NCI-H1930 (cell line): ENCODE data around the gene UNC5C.

Experiments
- DNase-seq, 2 experiments: peaks; one replicate each; lab custom pipeline; 2025; lab: John Stamatoyannopoulos, UW

Gene UNC5C

GRCh38 chr4:95340191-95340590, 208.6 kb downstream of the UNC5C start:
- no peak for DNase-seq

- DNase-seq: no peak
These were observed 223.1 kb downstream of the UNC5C start for GRCh38 chr4:95325665-95326064.

DNA sequence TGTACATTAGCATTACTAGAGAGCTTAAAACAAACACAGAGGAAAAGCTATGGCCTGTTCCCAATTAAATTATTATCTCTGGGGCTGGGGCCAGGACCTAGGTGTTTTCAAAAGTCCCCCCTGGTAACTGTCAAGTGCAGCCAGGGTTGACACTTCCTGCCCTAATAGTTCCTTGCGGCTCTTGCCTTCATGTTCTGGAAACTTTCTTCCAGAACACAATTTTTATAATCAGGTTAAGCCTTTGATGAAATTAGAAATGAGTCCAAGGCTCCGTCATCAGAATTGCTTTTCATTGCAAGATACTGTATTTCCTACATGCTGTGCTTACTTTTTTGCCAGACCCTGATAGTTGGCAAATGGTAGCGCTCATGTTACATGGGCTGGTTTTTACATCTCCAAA, 229.6 kb downstream of the UNC5C start:
- DNase-seq: no peak

DNA sequence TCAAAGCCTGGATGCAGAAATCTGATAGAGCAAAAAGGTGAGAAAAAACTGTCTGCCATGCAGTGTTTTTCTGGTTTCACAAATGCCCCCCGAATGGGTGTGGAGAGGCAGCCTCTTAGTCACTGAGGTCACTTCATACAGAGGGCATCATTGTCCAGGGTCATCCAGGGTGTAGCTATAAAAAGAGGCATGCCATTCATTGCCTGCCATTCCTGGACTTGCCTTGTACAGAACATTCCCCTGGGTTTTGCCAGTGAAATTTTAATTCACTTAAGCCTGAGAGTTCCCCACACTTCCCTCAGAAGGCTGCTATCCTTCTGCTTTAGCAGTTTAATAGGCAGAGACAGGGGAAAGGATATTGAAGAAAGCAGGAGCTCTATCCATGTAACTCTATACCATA, 230.3 kb downstream of the UNC5C start:
- DNase-seq: no peak

DNA sequence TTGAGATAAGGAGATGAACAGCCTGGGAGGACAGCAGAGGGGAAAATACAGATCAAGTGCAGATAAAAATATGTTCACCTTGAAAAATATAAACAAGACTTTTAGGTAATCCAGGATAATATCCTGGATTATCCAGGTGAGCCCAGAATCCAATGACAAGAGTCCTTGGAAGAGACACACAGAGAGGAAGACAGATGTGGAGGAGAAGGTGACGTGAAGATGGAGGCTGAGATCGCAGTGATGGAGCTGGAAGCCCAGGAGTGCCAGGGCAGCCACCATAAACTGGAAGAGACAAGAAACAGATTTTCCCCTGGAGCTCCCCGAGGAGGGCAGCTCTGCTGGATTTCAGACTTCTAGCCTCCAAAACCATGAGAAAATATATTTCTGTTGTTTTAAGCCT, 230.7 kb downstream of the UNC5C start:
- no peak for DNase-seq

GRCh38 chr4:95317085-95317793, 231.5 kb downstream of the UNC5C start:
- DNase-seq: no peak

DNA sequence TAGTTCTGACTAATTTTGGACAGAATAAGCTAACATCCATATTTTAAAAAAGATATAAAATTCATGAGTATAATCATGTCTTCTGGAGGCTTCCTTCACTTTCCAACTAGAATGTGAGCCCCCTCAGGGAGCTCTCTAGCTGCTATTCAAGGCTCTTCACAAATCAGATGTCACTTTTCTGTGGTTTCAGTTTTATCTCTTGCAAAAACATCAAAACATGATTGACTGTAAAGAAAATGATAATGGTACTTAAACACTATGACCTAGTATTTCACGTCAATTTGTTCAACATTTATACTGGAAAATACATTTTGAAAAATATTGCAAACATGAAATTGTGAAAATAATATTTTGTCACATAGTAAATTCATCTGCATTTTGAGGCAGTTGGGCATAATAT, 234.2 kb downstream of the UNC5C start:
- DNase-seq: no peak

DNA sequence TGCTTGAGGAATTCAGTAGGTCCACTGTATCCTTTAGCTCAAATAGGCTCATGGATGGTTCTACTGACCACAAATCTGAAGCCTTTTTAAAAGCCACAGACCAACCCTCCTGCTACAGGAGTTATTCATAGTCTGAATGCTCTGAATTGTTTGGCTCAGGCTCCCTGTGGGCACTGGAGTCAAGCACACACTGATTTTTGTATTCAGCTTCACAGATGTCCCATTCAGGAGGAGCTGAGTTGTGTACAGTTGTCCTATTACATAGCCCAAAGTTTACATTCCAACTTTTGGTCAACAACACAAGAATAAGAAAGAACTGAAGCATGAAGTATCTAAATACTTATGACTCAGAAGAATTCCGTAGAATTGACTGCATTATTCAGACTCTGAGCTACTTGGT, 243.9 kb downstream of the UNC5C start:
- peak; percentile 0 to 3 for DNase-seq

DNA sequence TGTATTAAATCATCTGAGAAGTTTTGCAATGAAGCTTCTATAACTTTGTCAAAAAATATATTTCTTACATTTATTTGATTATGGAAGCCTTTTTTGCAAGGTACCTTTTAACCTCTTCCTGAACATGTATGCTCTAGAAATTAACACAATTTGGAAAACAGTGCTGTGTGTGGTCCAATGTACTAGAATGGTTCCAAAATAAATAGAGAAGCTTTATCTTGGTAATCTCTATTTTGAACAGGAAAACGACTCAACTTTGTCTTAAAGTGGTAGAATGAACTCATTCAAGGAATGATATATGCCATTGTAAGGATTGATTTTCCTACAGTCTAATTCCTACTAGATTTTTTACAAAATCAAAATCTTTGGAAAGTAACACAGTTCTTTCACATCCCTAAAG, 248.5 kb downstream of the UNC5C start:
- no peak for DNase-seq

- no peak for DNase-seq
These were observed 252.7 kb downstream of the UNC5C start for GRCh38 chr4:95296052-95296451.

DNA sequence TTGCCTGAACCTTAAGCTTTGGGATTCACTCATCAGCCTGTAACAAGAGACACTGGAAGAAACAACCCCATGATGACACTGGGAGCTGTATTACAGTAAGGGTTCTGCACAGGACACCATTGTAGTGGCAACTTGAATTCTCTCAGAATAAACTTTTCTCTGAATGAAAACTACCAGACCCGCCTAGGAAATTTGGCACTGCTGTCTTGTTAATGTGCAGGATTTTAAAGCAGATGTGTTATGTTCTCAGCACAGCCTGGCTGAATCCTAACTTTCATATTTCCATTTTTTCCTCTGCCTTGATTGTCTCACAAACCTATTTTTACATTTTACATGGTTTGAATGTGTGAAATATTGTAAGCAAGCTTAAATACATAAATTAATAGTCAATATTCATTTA, 253.6 kb downstream of the UNC5C start:
- no peak for DNase-seq

GRCh38 chr4:95294321-95294720, 254.5 kb downstream of the UNC5C start:
- DNase-seq: no peak

GRCh38 chr4:95293014-95293413, 255.8 kb downstream of the UNC5C start:
- no peak for DNase-seq

DNA sequence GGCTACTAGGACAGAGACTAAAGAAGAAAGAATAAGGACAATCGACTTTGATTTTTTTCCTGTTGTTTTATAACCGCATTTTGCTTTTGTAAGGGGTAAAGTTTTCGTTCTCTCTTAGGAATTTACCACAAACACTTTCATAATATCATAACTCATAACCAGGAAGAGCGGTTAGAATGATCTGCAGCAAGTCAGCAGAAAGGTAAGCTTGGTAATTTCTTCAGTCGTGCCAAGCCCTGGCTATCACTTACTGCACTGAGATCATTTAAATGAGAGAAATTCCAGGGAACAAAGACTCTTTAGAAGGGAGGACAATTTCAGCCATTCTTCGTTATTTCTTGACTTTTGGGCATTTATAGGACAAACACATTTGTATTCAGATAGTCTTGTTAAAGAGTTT, 258.1 kb downstream of the UNC5C start:
- no peak for DNase-seq

DNA sequence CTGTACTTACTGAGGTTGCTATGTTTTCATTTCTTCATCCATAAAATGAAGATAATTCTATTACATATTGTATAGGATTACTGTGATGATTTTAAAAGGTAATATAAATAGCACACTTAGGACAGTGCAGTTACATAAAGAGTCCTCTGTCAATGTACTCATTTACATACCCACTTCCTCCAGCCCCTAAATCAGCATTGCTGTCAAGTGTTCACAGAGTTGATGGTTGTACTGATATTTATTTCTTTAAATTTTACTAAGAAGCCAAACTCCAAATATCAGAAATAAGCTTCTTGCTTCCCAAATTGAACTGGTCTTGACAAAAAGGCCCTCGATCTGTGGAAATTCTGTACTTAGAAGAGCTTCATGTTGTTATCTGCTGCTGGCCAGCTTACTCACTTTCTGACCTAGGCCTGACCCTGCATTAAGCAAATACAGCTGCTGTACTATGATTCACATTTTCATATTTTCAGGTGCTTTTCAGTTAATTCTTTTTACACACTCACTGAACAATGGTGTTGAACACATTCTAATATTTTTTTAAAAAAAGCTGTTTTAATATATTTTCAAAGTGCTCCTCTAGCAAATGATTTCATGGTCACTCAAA, 259.6 kb downstream of the UNC5C start:
- DNase-seq: no peak

GRCh38 chr4:95288552-95288951, 260.2 kb downstream of the UNC5C start:
- DNase-seq: no peak

DNA sequence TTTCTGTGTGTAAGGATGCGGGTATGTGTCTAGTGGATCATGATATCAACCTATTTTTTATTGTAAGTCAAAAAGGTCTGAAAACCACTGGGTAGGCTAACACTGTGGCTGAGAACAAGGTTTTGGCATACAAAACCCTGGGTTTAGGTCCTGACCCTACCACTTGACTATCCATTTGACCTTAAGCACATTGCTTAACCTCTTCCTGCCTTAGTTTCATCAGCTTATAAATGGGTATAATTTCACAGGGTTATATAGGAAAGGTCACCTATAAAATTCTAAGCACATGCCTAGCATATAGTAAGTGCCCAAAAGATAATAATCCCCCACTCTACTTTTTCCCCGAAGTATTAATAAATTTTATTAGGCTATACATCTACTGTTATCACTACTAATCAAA, 263.0 kb downstream of the UNC5C start:
- DNase-seq: no peak

DNA sequence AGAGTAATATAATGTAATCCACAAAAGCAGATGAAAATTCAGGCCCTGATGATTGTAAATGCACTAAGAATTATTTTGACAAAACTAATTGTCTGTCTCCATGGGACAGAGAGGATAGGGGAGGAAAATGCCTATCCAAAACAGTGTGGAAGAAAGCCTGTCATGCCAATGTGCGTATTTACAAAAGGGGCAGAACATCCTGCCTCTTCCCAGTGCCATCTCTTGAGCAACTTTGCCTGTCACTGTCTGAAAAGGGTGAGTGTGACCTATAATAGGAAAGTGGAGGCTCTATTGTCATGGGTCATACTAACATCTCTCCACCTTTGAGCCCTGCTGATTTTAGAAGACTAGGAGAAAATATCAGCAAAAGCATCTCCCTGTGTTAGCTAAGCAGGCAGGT, 264.1 kb downstream of the UNC5C start:
- no peak for DNase-seq

DNA sequence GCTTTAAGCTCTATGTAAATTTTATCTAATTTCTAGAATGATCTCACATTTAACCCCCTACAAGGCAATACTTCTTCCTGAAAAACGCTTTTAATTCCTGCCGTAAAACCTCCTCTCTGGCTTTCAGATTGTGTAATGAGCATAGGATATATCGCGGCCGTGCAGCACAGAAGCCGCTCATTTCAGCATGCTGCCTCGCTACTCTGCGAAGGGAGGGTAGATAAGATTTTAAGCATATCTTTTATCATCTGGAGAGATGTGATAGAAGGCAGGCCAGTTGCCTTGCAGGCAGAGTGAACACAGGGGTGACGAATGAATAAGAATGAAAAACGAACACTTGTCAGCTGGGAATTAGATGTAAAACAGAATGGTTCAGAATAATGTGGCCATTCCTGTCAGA, 265.5 kb downstream of the UNC5C start:
- DNase-seq: no peak

DNA sequence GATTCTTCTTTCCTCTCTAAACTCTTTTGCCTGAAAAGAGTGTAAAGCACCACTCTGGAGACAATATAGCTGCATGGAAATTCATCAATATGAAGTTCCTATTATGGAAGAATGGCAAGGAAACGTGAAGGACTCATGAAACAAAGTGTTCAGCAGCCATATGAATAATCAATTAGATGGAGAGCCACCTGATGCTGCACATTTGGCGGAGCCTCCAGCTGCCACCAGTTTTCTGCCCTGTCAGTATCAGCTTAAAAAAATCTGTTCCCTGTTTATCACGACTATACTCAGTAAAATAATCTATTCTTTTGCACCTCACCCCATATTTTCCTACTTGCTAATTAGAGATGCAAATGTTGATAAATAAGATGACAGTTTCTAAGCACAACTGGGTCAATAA, 276.0 kb downstream of the UNC5C start:
- DNase-seq: no peak

- no peak for DNase-seq
These were observed 276.7 kb downstream of the UNC5C start for GRCh38 chr4:95272036-95272435.

DNA sequence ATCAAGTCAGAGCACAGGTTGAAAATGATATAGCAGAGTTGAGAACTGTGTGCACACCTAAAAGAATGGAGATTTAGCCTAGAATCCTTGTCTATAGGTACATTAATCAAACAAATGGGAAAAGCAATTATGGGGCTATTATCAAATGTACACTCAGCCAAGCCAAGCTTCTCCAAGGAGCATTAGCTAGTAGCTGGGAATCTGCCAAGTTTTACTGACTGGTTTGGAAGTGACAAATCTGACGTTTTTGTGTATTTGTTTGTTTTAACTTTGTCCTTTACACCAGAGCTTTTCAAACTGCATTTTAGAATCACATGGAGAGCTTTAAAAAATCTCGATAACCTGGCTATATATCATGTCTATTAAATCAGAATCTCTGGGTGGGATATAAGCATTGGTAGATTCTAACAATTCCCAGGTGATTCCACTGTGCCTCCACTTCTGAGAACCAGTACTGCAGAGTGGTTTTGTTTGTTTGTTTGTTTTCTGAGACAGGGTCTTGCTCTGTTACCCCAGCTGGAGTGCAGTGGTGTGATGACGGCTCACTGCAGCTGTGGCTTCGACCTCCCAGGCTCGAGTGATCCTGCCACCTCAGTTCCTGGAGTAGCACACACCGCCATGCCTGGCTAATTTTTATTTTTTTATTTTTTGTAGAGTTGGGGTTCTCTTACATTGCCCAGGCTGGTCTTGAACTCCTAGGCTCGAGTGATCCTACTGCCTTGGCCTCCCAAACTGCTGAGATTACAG, 279.8 kb downstream of the UNC5C start:
- DNase-seq: no peak

DNA sequence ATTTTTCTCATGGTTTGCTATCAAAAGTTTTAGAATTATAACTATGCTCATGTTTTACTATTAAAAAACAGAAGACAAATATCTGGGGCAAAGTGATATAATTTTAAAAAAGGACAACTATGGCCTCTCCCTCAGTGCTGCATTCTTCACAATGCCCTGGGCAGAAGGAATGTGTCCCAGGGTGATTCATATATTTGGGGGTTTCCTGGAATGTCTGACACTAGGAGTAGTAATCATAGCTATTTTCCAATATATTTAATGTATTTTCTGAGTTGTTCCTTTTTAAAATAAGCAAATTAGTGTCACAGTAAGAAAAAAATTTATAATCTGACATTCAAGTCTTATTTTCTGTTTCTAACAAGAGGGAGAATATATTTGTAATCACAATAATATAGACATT, 281.7 kb downstream of the UNC5C start:
- no peak for DNase-seq
